Lung (tissue), 12 donors: Measurements from ENCODE around the gene VPS45. TPM values are rescaled to one million over a fixed set of nuclear protein-coding genes. Genes with fewer than 3 reads are reported as not detected.
A peak's percentile ranks its signal among the peaks of the same experiment; 100 is the strongest.
"Not testable (repeated sequence)": the region's sequence is repeated elsewhere in the genome, so short reads cannot be mapped to it uniquely, and the experiment has no call there.

Experiments
- ATAC-seq: fragments of 200-7000 bp; cut with Tn5 transposase; one replicate; pipeline ENCODE4 v1.9.1; 2020; ENCODE audit warnings: moderate number of reproducible peaks; ENCODE audit not compliant: insufficient read depth, low FRiP score
- DNase-seq, 3 donors: peaks; one replicate each; pipeline ENCODE4 v3.0.0-alpha.2; 2013 to 2017
- H3K27ac ChIP-seq, 2 donors: one replicate each; pipeline ENCODE4 v1.5.1; 2013; ENCODE audit warnings: mild to moderate bottlenecking in 2 of 2, moderate library complexity in 2 of 2, control low read depth in 1 of 2, inconsistent platforms in 1 of 2, low read depth in 1 of 2, low read length in 1 of 2
- H3K27me3 ChIP-seq, 3 donors: one replicate each; pipeline ENCODE4 v1.5.1; 2013; ENCODE audit warnings: low read length in 2 of 3; ENCODE audit not compliant: control insufficient read depth in 3 of 3, insufficient read depth in 3 of 3
- H3K36me3 ChIP-seq, 4 donors: one replicate each; pipeline ENCODE4 v1.5.1; 2013; ENCODE audit warnings: low read length in 4 of 4, mild to moderate bottlenecking in 1 of 4, moderate library complexity in 1 of 4; ENCODE audit not compliant: control insufficient read depth in 4 of 4, insufficient read depth in 4 of 4
- H3K4me1 ChIP-seq, 5 donors: one replicate each; pipeline ENCODE4 v1.5.1; 2013; ENCODE audit warnings: low read length in 5 of 5, mild to moderate bottlenecking in 2 of 5, moderate library complexity in 1 of 5; ENCODE audit not compliant: control insufficient read depth in 5 of 5, insufficient read depth in 5 of 5
- H3K4me3 ChIP-seq: one replicate; pipeline ENCODE4 v1.5.1; 2013; ENCODE audit warnings: mild to moderate bottlenecking, control low read depth, moderate library complexity
- H3K9ac ChIP-seq, 2 donors: one replicate each; pipeline ENCODE4 v1.5.1; 2013; ENCODE audit warnings: low read length in 2 of 2, control low read depth in 1 of 2; ENCODE audit not compliant: insufficient read depth in 1 of 2
- H3K9me3 ChIP-seq, 4 donors: one replicate each; pipeline ENCODE4 v1.5.1; 2013; ENCODE audit warnings: low read length in 3 of 4, mild to moderate bottlenecking in 1 of 4, moderate library complexity in 1 of 4; ENCODE audit not compliant: control insufficient read depth in 4 of 4, insufficient read depth in 3 of 4
- CTCF ChIP-seq: IDR thresholded peaks from 2 replicates; pipeline ENCODE4 v1.5.1; 2012; ENCODE audit warnings: mild to moderate bottlenecking; ENCODE audit errors: control extremely low read depth, extremely low read depth
- WGBS, 2 donors: extraction: QIAGEN DNeasy Blood & Tissue Kit; methylation state at CpG; one replicate each; pipeline ENCODE4 v1.1.7; 2013; 5-methylcytosine and 5-hydroxymethylcytosine counted together
- polyA plus RNA-seq, 2 donors: library from polyadenylated mRNA; stranded (reverse); fragments of 200-250 nt; gene quantifications; one replicate each; pipeline ENCODE4 v1.2.1, GENCODE V29; 2013
- total RNA-seq, 2 donors: library from RNA; depleted of rRNA in 1 of 2; stranded (reverse); fragments of >200 nt in 1 of 2; gene quantifications; one replicate each; pipeline ENCODE4 v1.2.1, GENCODE V29; 2014 to 2021
- donor health status: control.
- donor health status: control.
- donor health status: Bipolar disorder and iron deficiency.
- donor health status: healthy.
- donor health status: DM: yes; HTN: yes; CAD: no.

The VPS45 gene
- total and polyA plus RNA-seq, 4 donors, result 16.3 to 86.7 (median 26.1) TPM

DNA sequence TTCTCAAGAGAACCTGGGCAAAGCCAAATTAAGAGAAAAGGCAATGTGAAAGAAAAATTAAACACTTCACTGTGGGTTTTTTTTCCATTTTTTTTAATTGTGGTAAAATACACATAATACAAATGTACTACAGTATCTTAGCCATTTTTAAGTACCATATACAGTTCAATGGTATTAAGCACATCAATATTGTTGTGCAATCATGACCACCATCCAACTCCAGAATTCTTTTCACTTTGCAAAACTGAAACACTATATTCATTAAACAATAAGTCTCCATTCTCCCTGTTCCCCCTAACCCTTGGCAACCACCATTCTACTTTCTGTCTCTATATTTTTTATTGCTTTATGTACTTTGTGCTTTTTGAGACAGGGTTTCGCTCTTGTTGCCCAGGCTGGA is 39.3 kb upstream of the VPS45 start:
- H3K27ac ChIP-seq, result no peak overlapping the region
- no peak for TF ChIP-seq CTCF
- no peaks in the 10 kb centered on the region for H3K4me1 ChIP-seq
- ATAC-seq, result no peak
- no peak overlapping the region for H3K9ac ChIP-seq
- H3K4me3 ChIP-seq, result no peak overlapping the region
- no peaks in the 10 kb centered on the region for H3K36me3 ChIP-seq
- H3K27me3 ChIP-seq, result no peaks in the 10 kb centered on the region
- WGBS, 2 donors, result 93 to 95% methylated on average over 1 of the region's 1 CpG
- no peaks in the 10 kb centered on the region for H3K9me3 ChIP-seq
- peak in 1 of 3 donors; percentile 36 for DNase-seq

- Histone ChIP-seq H3K4me1 (no peaks in the 10 kb centered on the region), H3K36me3 (no peaks in the 10 kb centered on the region), H3K9me3 (no peaks in the 10 kb centered on the region), H3K9ac (no peak overlapping the region), H3K4me3 (no peak overlapping the region), H3K27ac (no peak overlapping the region), H3K27me3 (no peaks in the 10 kb centered on the region)
- DNase-seq, result no peak
- no peak for TF ChIP-seq CTCF
- ATAC-seq, result no peak
These were observed 33.2 kb upstream of the VPS45 start for GRCh38 chr1:150034336-150034735.

GRCh38 chr1:150049926-150050325 is 17.6 kb upstream of the VPS45 start:
- Histone ChIP-seq H3K27me3 (no peaks in the 10 kb centered on the region), H3K9me3 (no peaks in the 10 kb centered on the region), H3K4me1 (no peaks in the 10 kb centered on the region), H3K4me3 (no peak overlapping the region), H3K36me3 (no peaks in the 10 kb centered on the region), H3K27ac (no peak overlapping the region), H3K9ac (no peak overlapping the region)
- no peak for DNase-seq
- no peak for TF ChIP-seq CTCF
- WGBS, 2 donors, result 85 to 93% methylated on average over 2 of the region's 2 CpGs
- ATAC-seq, result no peak

- 30 to 50% methylated on average over 7 of the region's 7 CpGs for WGBS, 2 donors
- DNase-seq (no peak), ATAC-seq (no peak)
These were observed 16.5 kb upstream of the VPS45 start for GRCh38 chr1:150051089-150051373.

GRCh38 chr1:150051905-150052412 is 15.6 kb upstream of the VPS45 start:
- not testable (repeated sequence) for H3K4me1 ChIP-seq, H3K4me3 ChIP-seq, H3K9ac ChIP-seq, H3K27ac ChIP-seq, H3K36me3 ChIP-seq, ATAC-seq, H3K27me3 ChIP-seq, H3K9me3 ChIP-seq, DNase-seq
- 24 to 34% methylated on average over 3 of the region's 3 CpGs for WGBS, 2 donors

More at GRCh38 chr1:150051089-150051373, 16.5 kb upstream of the VPS45 start:
- Histone ChIP-seq H3K9ac (no peak overlapping the region), H3K27me3 (no peaks in the 10 kb centered on the region), H3K36me3 (no peaks in the 10 kb centered on the region), H3K27ac (no peak overlapping the region), H3K4me3 (no peak overlapping the region), H3K9me3 (no peaks in the 10 kb centered on the region), H3K4me1 (no peaks in the 10 kb centered on the region)
- TF ChIP-seq CTCF, result no peak
